CD4-positive, alpha-beta T cell treated with Interleukin-6 at 100 ng/mL for 8 hours (primary cell): Measurements from ENCODE around the gene GPR55.

ENCODE experiments used
- DNase-seq: peaks from one replicate; pipeline ENCODE4 v3.0.0-alpha.2; 2020; ENCODE audit warnings: mixed read lengths, low spot score

GPR55 gene

GRCh38 chr2:230900336-230900995 is 24.6 kb downstream of the GPR55 start:
- no peak for DNase-seq

GRCh38 chr2:230899786-230900185 is 25.3 kb downstream of the GPR55 start:
- no peak for DNase-seq

GRCh38 chr2:230899287-230899686 is 25.8 kb downstream of the GPR55 start:
- DNase-seq: no peak

- DNase-seq: no peak
These were observed 26.3 kb downstream of the GPR55 start for GRCh38 chr2:230898713-230899091.

- no peak for DNase-seq
These were observed 26.9 kb downstream of the GPR55 start for GRCh38 chr2:230898016-230898712.

GRCh38 chr2:230896346-230897115 is 28.5 kb downstream of the GPR55 start:
- DNase-seq: no peak

GRCh38 chr2:230895536-230896345 is 29.3 kb downstream of the GPR55 start:
- DNase-seq: no peak

GRCh38 chr2:230893841-230894781 is 30.9 kb downstream of the GPR55 start:
- DNase-seq: no peak

- no peak for DNase-seq
These were observed 31.7 kb downstream of the GPR55 start for GRCh38 chr2:230893338-230893737.

- no peak for DNase-seq
These were observed 33.5 kb downstream of the GPR55 start for GRCh38 chr2:230891509-230891908.

GRCh38 chr2:230891064-230891463 is 34.0 kb downstream of the GPR55 start:
- DNase-seq: no peak

- DNase-seq: no peak
These were observed 34.4 kb downstream of the GPR55 start for GRCh38 chr2:230890646-230891045.

- no peak for DNase-seq
These were observed 35.0 kb downstream of the GPR55 start for GRCh38 chr2:230889911-230890601.

GRCh38 chr2:230888824-230889400 is 36.1 kb downstream of the GPR55 start:
- DNase-seq: no peak

GRCh38 chr2:230887342-230887741 is 37.7 kb downstream of the GPR55 start:
- DNase-seq: no peak

- no peak for DNase-seq
These were observed 38.4 kb downstream of the GPR55 start for GRCh38 chr2:230886671-230887071.

- no peak for DNase-seq
These were observed 38.8 kb downstream of the GPR55 start for GRCh38 chr2:230886206-230886605.

GRCh38 chr2:230885463-230886130 is 39.4 kb downstream of the GPR55 start:
- DNase-seq: no peak

GRCh38 chr2:230881840-230882239 is 43.2 kb downstream of the GPR55 start:
- no peak for DNase-seq

GRCh38 chr2:230879891-230880290 is 45.2 kb downstream of the GPR55 start:
- DNase-seq: no peak
